NCI-H2196 treated with DMSO at 0.1 percent for 48 hours (cell line): ENCODE measurements around the gene NBEAL2.

Source experiments
- DNase-seq: peaks from one replicate; lab custom pipeline; 2025; ENCODE audit not compliant: unreplicated experiment; lab: John Stamatoyannopoulos, UW

The NBEAL2 gene

GRCh38 chr3:46943237-46944187 is 36.0 kb upstream of the NBEAL2 start:
- no peak for DNase-seq

- DNase-seq: no peak
Observed at GRCh38 chr3:46944191-46944590, 35.3 kb upstream of the NBEAL2 start.

DNA sequence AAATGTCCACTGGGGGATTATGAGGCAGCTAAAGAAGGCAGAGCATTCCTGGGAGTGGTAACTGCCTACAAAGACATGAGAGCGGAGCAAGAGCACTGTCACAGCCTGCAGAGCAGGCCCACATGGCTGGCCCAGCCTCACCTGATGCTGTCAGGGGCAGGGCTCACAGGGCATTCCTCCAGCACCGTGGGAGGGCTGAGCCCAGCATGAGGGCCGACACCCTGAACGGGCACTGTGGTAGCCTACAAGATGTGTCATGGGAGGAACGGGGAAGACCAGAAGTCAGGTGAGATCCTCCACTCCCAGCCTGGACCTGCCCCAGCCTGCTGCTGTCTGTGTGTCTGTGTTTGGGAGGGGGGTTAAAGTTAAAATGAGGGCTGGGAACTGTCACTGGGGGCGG is 33.0 kb upstream of the NBEAL2 start:
- no peak for DNase-seq

- no peak for DNase-seq
Observed at GRCh38 chr3:46946856-46947545, 32.5 kb upstream of the NBEAL2 start.

DNA sequence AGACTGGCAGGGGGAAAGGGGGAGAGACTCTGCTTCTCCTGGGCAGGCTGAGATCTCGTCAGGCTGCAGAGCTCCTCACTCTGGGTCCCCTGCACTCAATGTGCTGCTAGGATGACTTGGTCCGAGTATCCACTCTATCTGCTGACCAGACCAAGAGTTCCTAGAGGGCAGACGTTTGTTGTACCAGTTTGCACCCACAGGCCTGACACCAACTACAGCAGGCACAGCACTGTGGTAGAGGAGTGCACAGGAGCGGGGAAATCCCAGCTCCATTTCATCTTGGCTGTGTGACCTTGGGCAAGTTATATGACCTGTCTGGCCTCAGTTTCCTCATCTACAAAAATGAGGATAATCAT is 31.9 kb upstream of the NBEAL2 start:
- DNase-seq: no peak

GRCh38 chr3:46947981-46948791 is 31.3 kb upstream of the NBEAL2 start:
- DNase-seq: peak; percentile 12

DNA sequence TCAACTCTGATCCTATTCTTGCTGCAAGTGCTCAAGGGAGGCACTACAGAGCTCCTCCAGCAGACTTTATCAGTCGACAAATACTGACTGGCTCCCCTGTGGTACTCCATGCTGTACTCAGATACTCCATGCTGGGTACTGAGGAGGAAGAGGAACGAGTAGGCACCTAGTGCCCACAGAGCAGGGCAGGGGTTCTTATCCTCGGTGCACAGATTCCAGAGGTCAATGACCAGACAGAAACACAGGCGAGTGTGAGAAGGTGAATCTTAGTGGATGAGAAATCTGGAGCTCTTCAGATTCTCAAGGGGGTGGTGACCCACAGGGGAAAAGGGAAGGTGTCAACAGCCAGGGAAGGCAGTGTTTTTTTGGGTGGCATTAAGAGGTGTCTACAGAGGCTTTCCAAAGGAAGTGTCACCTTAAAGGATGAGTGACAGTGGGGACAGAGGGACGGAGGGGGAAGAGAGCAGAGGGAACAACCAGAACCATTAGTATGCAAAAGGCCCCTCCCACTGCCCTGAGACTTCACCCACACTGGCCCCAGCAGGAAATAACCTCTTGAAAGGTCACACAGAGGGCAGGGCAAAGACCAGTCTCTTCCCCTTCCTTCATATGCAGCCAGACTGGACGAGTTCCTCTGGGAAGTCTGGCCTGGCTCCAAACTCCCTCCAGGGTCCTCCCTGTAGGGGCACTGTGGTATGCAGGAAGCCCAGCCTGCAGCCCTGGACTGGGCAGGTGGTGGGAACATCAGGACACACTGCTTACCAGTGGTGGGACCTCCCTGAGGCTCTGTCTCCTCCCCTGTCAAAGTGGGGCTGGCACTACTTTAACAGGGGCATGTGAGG is 30.4 kb upstream of the NBEAL2 start:
- no peak for DNase-seq

DNA sequence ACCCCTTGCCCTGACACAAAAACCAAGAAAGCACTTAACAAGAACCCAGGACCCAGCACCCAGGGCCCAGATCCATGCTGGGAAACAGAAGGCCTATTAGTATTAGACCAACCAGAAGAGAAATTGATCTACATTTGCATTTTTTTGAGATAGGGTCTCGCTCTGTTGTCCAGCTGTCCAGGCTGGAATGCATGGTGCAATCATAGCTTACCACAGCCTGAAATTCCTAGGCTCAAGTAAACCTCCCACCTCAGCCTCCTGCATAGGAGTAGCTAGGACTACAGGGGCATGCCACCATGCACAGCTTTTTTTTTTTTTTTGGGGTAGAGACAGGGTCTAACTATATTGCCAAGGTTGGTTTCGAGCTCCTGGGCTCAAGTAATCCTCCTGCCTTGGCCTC is 29.3 kb upstream of the NBEAL2 start:
- DNase-seq: no peak

- DNase-seq: no peak
Observed at GRCh38 chr3:46950650-46951241, 28.7 kb upstream of the NBEAL2 start.

GRCh38 chr3:46952813-46953212 is 26.7 kb upstream of the NBEAL2 start:
- DNase-seq: no peak

- no peak for DNase-seq
Observed at GRCh38 chr3:46953234-46954010, 26.0 kb upstream of the NBEAL2 start.

DNA sequence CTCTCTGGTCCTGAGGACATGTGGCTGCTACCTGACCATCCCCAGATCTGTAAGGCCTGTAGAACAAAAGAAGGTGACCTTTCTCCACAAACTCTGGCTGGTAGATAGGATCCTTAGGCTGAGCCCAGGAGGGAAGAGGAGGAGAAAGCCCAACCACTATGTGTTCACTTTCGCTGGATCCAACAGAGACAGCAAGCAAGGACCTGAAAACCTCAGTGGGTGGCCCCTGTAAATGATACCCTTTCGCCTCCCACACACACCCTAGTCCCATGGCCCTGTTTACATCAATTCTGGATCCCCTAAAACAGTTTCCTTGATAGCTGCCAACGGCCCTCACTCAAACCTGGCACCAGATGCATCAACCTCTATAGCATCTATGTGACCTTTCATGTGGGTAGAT is 25.3 kb upstream of the NBEAL2 start:
- no peak for DNase-seq

GRCh38 chr3:46955157-46955556 is 24.3 kb upstream of the NBEAL2 start:
- DNase-seq: no peak

DNA sequence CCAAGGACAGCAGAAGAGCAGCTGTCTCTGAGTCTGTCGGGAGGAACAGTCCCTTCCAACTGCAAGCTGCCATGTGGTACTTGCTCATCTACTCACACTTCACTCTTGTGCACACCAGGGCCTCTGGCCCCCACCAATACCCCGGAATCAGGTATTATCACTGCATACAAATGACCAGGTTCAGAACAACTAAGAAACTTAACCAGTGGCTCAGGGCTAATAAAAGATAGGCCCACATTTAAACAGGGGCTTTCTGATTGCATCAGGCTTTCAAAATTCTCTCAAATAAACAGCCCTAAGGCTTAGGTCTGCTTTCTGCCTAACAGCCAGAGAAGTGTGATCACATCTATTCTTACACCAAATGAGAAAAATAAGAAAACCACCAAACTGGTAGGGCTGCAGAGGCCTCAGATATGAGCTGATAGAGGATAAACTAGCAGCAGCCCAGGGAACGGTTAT is 23.6 kb upstream of the NBEAL2 start:
- DNase-seq: no peak

GRCh38 chr3:46957092-46957820 is 22.2 kb upstream of the NBEAL2 start:
- no peak for DNase-seq

DNA sequence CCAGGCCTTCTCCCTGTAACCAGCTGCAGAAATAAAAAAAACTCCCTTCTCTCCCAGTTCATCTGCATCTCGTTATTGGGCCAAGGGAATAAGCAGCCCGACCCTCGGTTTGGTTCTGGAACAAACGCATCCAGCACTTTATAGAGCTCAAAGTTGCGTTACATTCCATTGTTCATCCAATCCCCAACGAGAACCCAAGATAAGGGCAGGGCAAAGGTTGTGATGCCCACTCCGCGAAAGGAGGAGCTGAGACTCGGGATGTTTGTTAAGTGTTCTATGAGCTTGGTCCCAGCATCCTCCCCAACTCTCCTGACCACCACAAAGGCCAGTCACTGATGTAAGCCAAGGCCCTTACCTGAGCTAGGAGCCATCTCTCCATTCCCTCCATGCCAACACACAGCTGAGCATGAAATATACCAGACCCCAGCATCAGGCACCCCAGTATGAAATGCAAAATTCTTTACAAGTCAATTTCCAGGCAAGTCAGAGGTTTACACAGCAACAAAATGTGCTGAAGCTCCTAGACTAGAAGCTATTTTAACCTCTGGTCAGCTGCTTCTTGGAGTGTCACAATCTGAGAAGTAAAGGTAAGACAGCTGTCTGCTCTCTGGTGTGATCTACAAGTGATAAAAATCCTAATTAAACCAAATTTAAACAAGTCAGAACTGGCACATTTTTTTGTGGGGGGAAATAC is 20.9 kb upstream of the NBEAL2 start:
- no peak for DNase-seq

DNA sequence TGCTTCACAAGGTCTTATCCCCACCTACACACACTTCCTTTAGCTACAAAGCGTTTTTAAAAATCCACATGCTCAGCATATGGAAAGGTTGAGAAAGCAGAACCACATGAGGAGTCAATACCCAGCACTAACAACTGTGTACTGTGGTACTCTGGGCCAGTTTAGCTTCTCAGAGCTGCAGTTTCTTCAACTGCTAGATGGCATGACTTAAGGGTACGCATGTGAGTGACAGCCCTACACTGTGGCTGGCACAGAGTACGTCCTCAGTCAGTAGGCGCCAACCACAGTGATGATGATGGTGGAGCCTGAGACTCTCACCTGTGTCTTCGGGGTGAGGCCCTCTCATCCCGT is 20.3 kb upstream of the NBEAL2 start:
- no peak for DNase-seq

GRCh38 chr3:46960081-46960701 is 19.3 kb upstream of the NBEAL2 start:
- no peak for DNase-seq
